Measurements from ENCODE around the gene UCK2.
"Not testable (repeated sequence)": the region's sequence is repeated elsewhere in the genome, so short reads cannot be mapped to it uniquely, and the experiment has no call there.

The UCK2 gene

DNA sequence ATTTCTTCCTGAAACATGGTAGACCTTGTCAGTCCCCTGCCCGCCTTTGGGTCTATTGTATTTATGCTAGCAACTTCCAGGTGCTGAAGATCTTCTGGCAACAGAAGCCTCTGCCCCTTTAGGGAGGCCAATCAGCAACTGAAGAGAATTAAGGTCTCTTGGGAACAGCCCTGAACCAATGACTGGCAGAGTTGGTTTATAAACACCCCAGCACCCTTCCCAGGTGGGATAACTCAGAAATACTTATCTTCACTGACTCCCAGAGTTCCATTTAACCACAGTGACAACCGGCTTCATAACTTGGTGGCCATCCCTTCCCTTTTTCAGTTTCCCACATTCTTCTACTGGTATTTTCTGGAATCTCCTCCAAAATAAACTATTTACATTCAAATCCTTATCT lies 31.5 kb upstream of the UCK2 start:
- Histone ChIP-seq H3K4me2 (ENCODE audit: low read length) (no peak overlapping the region), H3K79me1 (ENCODE audit: low read length) (no peaks in the 10 kb centered on the region), H4K8ac (ENCODE audit: low read depth, low read length) (no peak overlapping the region), H3K36me3 (ENCODE audit: control insufficient read depth, insufficient read depth, low read length) (no peaks in the 10 kb centered on the region), H3K4me1 (ENCODE audit: control insufficient read depth, low read depth, low read length) (no peaks in the 10 kb centered on the region), H3K4me3 (ENCODE audit: low read length) (no peak overlapping the region), H3K9ac (ENCODE audit: low read length) (no peak overlapping the region), H3K23ac (ENCODE audit: low read length) (no peak overlapping the region), H3K4ac (ENCODE audit: low read depth, low read length) (no peak overlapping the region), H3K18ac (ENCODE audit: low read length) (peak overlapping the region; percentile 51), H4K5ac (ENCODE audit: low read length) (no peak overlapping the region), H3K56ac (ENCODE audit: low read length) (no peak overlapping the region), H3K79me2 (ENCODE audit: control insufficient read depth, insufficient read depth, low read length) (no peaks in the 10 kb centered on the region), H2BK120ac (ENCODE audit: low read depth, low read length) (no peak overlapping the region), H3K27ac (ENCODE audit: low read depth, low read length) (no peak overlapping the region), H2BK5ac (ENCODE audit: low read length) (no peak overlapping the region), H3K27me3 (ENCODE audit: insufficient read depth, low read length, poor library complexity) (no peaks in the 10 kb centered on the region), H2AK5ac (ENCODE audit: low read length) (no peak overlapping the region), H2BK15ac (replicated peaks; ENCODE audit: low read depth) (no peak overlapping the region)
- WGBS (ENCODE audit: extremely low coverage, insufficient coverage, low lambda C conversion rate), result no CpG with 5 or more reads among the region's 2 CpGs
- peak; percentile 76 for DNase-seq

DNA sequence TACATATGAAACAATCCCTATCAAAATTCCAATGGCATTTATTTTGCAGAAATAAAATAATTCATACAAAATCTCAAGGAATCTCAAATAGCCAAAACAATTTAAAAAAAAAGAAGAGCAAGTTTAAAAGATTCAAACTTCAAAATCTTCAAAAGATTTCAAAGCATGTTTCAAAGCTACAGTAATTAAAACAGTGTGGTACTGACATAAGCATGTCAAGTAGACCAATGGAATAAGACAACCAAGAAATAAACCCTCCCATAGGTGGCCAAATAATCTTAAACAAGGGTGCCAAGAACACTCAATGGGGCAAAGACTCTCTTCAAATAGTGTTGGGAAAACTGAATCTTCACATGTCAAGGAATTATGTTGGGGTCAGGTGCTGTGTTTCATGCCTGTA lies 28.0 kb upstream of the UCK2 start:
- no peaks in the 10 kb centered on the region for H3K4me1 ChIP-seq (ENCODE audit: control insufficient read depth, low read depth, low read length)
- H3K4me2 ChIP-seq (ENCODE audit: low read length), result no peak overlapping the region
- no peak for DNase-seq
- H3K4me3 ChIP-seq (ENCODE audit: low read length), result no peak overlapping the region
- H3K27me3 ChIP-seq (ENCODE audit: insufficient read depth, low read length, poor library complexity), result no peaks in the 10 kb centered on the region
- H2BK15ac ChIP-seq (replicated peaks; ENCODE audit: low read depth), result no peak overlapping the region
- no peak overlapping the region for H3K4ac ChIP-seq (ENCODE audit: low read depth, low read length)
- no peak overlapping the region for H3K23ac ChIP-seq (ENCODE audit: low read length)
- no peaks in the 10 kb centered on the region for H3K36me3 ChIP-seq (ENCODE audit: control insufficient read depth, insufficient read depth, low read length)
- no peak overlapping the region for H3K18ac ChIP-seq (ENCODE audit: low read length)
- no peak overlapping the region for H3K9ac ChIP-seq (ENCODE audit: low read length)
- H3K79me1 ChIP-seq (ENCODE audit: low read length), result no peaks in the 10 kb centered on the region
- no peak overlapping the region for H2BK5ac ChIP-seq (ENCODE audit: low read length)
- no peaks in the 10 kb centered on the region for H3K79me2 ChIP-seq (ENCODE audit: control insufficient read depth, insufficient read depth, low read length)
- no peak overlapping the region for H3K27ac ChIP-seq (ENCODE audit: low read depth, low read length)
- H4K5ac ChIP-seq (ENCODE audit: low read length), result no peak overlapping the region
- no peak overlapping the region for H2AK5ac ChIP-seq (ENCODE audit: low read length)
- H2BK120ac ChIP-seq (ENCODE audit: low read depth, low read length), result no peak overlapping the region
- H3K56ac ChIP-seq (ENCODE audit: low read length), result no peak overlapping the region
- no peak overlapping the region for H4K8ac ChIP-seq (ENCODE audit: low read depth, low read length)

DNA sequence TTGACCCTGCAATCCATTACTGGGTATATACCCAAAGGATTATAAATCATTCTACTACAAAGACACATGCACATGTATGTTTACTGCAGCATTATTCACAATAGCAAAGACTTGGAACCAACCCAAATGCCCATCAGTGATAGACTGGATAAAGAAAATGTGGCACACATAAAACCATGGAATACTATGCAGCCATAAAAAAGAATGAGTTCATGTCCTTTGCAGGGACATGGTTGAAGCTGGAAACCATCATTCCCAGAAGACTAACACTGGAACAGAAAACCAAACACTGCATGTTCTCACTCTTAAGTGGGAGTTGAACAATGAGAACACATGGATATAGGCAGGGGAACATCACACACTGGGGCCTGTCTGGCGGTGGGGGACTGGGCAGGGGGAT lies 22.9 kb upstream of the UCK2 start:
- H3K27ac ChIP-seq (ENCODE audit: low read depth, low read length); H3K18ac ChIP-seq (ENCODE audit: low read length); H3K4me3 ChIP-seq (ENCODE audit: low read length); H3K56ac ChIP-seq (ENCODE audit: low read length); H2BK120ac ChIP-seq (ENCODE audit: low read depth, low read length); H3K23ac ChIP-seq (ENCODE audit: low read length); H3K9ac ChIP-seq (ENCODE audit: low read length); H2AK5ac ChIP-seq (ENCODE audit: low read length); H3K4me2 ChIP-seq (ENCODE audit: low read length); DNase-seq; H2BK15ac ChIP-seq (replicated peaks; ENCODE audit: low read depth); H4K8ac ChIP-seq (ENCODE audit: low read depth, low read length); H4K5ac ChIP-seq (ENCODE audit: low read length); H3K36me3 ChIP-seq (ENCODE audit: control insufficient read depth, insufficient read depth, low read length); H3K79me2 ChIP-seq (ENCODE audit: control insufficient read depth, insufficient read depth, low read length); H3K79me1 ChIP-seq (ENCODE audit: low read length); H3K4ac ChIP-seq (ENCODE audit: low read depth, low read length); H2BK5ac ChIP-seq (ENCODE audit: low read length); H3K4me1 ChIP-seq (ENCODE audit: control insufficient read depth, low read depth, low read length); H3K27me3 ChIP-seq (ENCODE audit: insufficient read depth, low read length, poor library complexity): not testable (repeated sequence)
- WGBS (ENCODE audit: extremely low coverage, insufficient coverage, low lambda C conversion rate), result no CpG with 5 or more reads among the region's 1 CpG

DNA sequence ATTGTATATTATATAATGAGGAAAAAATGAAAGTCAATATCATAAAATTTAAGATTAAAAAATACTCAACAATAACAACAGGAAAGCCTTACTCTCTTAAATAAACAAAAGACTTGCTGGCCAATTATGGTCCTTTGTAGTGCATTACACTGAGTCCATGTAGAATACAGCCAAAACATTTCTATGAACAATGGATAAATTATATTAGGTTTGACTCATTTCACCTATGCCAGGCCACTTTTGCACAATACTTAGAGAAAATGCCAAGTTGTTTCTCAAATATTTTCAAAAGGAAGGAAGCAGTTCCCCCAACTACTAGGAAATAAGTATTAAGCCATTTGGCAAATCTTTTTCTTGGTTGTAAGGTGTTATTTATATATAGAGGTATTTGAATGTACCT lies 19.8 kb upstream of the UCK2 start:
- Histone ChIP-seq H3K79me1 (ENCODE audit: low read length) (no peaks in the 10 kb centered on the region), H3K36me3 (ENCODE audit: control insufficient read depth, insufficient read depth, low read length) (no peaks in the 10 kb centered on the region), H4K8ac (ENCODE audit: low read depth, low read length) (no peak overlapping the region), H3K18ac (ENCODE audit: low read length) (no peak overlapping the region), H3K56ac (ENCODE audit: low read length) (no peak overlapping the region), H3K4ac (ENCODE audit: low read depth, low read length) (no peak overlapping the region), H4K5ac (ENCODE audit: low read length) (no peak overlapping the region), H3K9ac (ENCODE audit: low read length) (no peak overlapping the region), H3K4me2 (ENCODE audit: low read length) (no peak overlapping the region), H3K79me2 (ENCODE audit: control insufficient read depth, insufficient read depth, low read length) (no peaks in the 10 kb centered on the region), H3K4me3 (ENCODE audit: low read length) (no peak overlapping the region), H2AK5ac (ENCODE audit: low read length) (no peak overlapping the region), H3K27ac (ENCODE audit: low read depth, low read length) (no peak overlapping the region), H2BK120ac (ENCODE audit: low read depth, low read length) (no peak overlapping the region), H2BK15ac (replicated peaks; ENCODE audit: low read depth) (no peak overlapping the region), H2BK5ac (ENCODE audit: low read length) (no peak overlapping the region), H3K27me3 (ENCODE audit: insufficient read depth, low read length, poor library complexity) (no peaks in the 10 kb centered on the region), H3K23ac (ENCODE audit: low read length) (no peak overlapping the region), H3K4me1 (ENCODE audit: control insufficient read depth, low read depth, low read length) (no peaks in the 10 kb centered on the region)
- no peak for DNase-seq

- no peak overlapping the region for H3K4ac ChIP-seq (ENCODE audit: low read depth, low read length)
- no peaks in the 10 kb centered on the region for H3K36me3 ChIP-seq (ENCODE audit: control insufficient read depth, insufficient read depth, low read length)
- H3K9ac ChIP-seq (ENCODE audit: low read length), result no peak overlapping the region
- H3K27ac ChIP-seq (ENCODE audit: low read depth, low read length), result no peak overlapping the region
- DNase-seq, result peak; percentile 92
- no peak overlapping the region for H4K5ac ChIP-seq (ENCODE audit: low read length)
- H3K4me2 ChIP-seq (ENCODE audit: low read length), result no peak overlapping the region
- H2BK5ac ChIP-seq (ENCODE audit: low read length), result no peak overlapping the region
- no peak overlapping the region for H2AK5ac ChIP-seq (ENCODE audit: low read length)
- no peak overlapping the region for H3K4me3 ChIP-seq (ENCODE audit: low read length)
- H3K79me1 ChIP-seq (ENCODE audit: low read length), result no peaks in the 10 kb centered on the region
- no peak overlapping the region for H3K23ac ChIP-seq (ENCODE audit: low read length)
- no peak overlapping the region for H2BK120ac ChIP-seq (ENCODE audit: low read depth, low read length)
- no peaks in the 10 kb centered on the region for H3K27me3 ChIP-seq (ENCODE audit: insufficient read depth, low read length, poor library complexity)
- no peak overlapping the region for H4K8ac ChIP-seq (ENCODE audit: low read depth, low read length)
- no CpG with 5 or more reads among the region's 3 CpGs for WGBS (ENCODE audit: extremely low coverage, insufficient coverage, low lambda C conversion rate)
- H3K56ac ChIP-seq (ENCODE audit: low read length), result no peak overlapping the region
- H2BK15ac ChIP-seq (replicated peaks; ENCODE audit: low read depth), result no peak overlapping the region
- H3K79me2 ChIP-seq (ENCODE audit: control insufficient read depth, insufficient read depth, low read length), result no peaks in the 10 kb centered on the region
- no peaks in the 10 kb centered on the region for H3K4me1 ChIP-seq (ENCODE audit: control insufficient read depth, low read depth, low read length)
- H3K18ac ChIP-seq (ENCODE audit: low read length), result no peak overlapping the region
Measured at GRCh38 chr1:165815725-165816124, 11.7 kb upstream of the UCK2 start.

DNA sequence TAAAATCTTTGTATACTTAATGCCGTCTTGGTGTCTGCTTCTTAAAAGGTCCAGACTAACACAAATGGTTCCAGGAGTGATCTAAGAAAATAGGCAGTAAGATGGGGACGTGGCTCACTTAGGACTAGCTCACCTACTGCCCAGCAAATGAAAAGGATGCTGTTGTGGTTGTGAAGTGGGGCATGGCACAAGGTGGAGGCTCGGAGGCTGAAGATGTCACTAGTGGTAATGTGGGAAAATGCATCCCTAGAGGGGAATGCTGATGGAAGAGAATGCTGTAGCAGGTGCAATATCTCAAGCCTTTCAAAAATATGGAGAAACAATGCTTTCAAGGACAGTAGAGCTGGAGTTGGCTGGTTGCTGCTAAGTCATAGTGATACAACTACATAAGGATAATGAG lies 11.3 kb upstream of the UCK2 start:
- H3K23ac ChIP-seq (ENCODE audit: low read length), result no peak overlapping the region
- no peak for DNase-seq
- H3K79me1 ChIP-seq (ENCODE audit: low read length), result no peaks in the 10 kb centered on the region
- no peak overlapping the region for H3K18ac ChIP-seq (ENCODE audit: low read length)
- no CpG with 5 or more reads among the region's 3 CpGs for WGBS (ENCODE audit: extremely low coverage, insufficient coverage, low lambda C conversion rate)
- no peak overlapping the region for H3K4ac ChIP-seq (ENCODE audit: low read depth, low read length)
- no peak overlapping the region for H2BK15ac ChIP-seq (replicated peaks; ENCODE audit: low read depth)
- H4K8ac ChIP-seq (ENCODE audit: low read depth, low read length), result no peak overlapping the region
- no peak overlapping the region for H4K5ac ChIP-seq (ENCODE audit: low read length)
- H2BK5ac ChIP-seq (ENCODE audit: low read length), result no peak overlapping the region
- H3K4me3 ChIP-seq (ENCODE audit: low read length), result no peak overlapping the region
- no peak overlapping the region for H2BK120ac ChIP-seq (ENCODE audit: low read depth, low read length)
- H3K56ac ChIP-seq (ENCODE audit: low read length), result no peak overlapping the region
- no peak overlapping the region for H3K4me2 ChIP-seq (ENCODE audit: low read length)
- H3K27me3 ChIP-seq (ENCODE audit: insufficient read depth, low read length, poor library complexity), result no peaks in the 10 kb centered on the region
- H3K9ac ChIP-seq (ENCODE audit: low read length), result no peak overlapping the region
- no peak overlapping the region for H2AK5ac ChIP-seq (ENCODE audit: low read length)
- no peaks in the 10 kb centered on the region for H3K79me2 ChIP-seq (ENCODE audit: control insufficient read depth, insufficient read depth, low read length)
- no peak overlapping the region for H3K27ac ChIP-seq (ENCODE audit: low read depth, low read length)
- H3K36me3 ChIP-seq (ENCODE audit: control insufficient read depth, insufficient read depth, low read length), result no peaks in the 10 kb centered on the region
- H3K4me1 ChIP-seq (ENCODE audit: control insufficient read depth, low read depth, low read length), result no peaks in the 10 kb centered on the region
